NCI-H82 treated with DMSO at 0.1 percent for 48 hours (cell line): ENCODE data around the gene MYEOV.

Experiments used
- DNase-seq: peaks from one replicate; lab custom pipeline; 2025; ENCODE audit not compliant: unreplicated experiment; lab: John Stamatoyannopoulos, UW

MYEOV gene

DNA sequence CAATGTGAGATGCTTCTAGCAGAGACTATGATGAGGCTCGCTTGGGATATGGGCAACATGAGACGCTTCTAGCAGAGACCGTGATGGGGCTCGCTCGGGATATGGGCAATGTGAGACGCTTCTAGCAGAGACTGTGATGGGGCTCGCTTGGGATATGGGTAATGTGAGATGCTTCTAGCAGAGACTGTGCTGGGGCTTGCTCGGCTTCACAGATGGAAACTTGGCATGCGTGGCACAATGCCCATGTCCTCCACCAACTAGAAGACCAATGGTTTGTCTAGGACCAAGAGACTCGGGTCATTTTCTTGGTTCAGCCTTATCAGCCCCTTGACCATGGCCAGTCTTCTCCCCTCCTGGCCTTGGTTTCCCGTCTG, 7.1 kb downstream of the MYEOV start:
- DNase-seq: no peak

DNA sequence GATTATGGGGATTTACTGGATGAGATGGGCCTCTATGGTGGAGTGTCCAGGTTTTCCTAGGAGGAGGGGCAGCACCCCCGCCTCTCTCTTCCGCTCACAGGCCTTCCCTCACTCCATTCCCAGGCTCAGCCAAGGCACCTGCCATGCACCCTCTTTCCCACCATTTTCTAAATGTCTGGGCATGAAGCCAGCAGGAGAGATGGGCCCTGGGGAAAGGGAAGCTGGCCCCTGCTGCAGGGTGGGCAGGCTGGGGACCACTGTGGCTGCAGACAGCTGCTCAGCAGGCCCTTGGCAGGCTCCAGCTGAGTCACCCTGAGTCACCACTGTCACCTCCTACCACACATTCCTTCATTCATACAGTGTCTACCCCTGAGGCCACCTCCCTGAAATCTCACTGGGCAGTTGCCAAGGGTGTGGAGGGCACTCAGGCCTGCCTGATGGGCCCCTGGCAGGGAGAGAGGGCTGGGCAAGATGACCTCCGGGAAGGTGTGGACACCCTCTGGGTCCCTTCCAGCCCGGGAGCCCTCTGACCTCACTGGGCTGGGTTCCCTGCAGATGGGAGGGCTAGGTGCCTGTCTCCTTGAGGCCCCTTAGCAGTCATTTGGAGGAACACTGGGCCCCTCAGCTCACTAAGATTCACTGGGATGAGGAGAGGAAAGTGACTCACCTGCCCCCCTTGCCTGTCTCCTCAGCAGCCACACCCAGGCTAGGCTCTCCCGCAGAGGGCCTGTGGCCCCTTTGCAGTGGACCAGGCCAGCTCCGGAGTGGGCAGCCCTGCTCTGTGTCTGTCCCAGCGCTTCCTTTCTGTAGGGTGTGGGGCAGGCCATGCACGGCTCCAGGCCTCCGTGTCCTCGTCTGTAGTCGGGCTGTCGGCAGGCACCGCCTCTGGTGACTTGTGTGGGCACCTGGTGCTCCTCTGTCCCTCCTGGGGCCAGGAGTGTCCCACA, 7.8 kb downstream of the MYEOV start:
- no peak for DNase-seq

DNA sequence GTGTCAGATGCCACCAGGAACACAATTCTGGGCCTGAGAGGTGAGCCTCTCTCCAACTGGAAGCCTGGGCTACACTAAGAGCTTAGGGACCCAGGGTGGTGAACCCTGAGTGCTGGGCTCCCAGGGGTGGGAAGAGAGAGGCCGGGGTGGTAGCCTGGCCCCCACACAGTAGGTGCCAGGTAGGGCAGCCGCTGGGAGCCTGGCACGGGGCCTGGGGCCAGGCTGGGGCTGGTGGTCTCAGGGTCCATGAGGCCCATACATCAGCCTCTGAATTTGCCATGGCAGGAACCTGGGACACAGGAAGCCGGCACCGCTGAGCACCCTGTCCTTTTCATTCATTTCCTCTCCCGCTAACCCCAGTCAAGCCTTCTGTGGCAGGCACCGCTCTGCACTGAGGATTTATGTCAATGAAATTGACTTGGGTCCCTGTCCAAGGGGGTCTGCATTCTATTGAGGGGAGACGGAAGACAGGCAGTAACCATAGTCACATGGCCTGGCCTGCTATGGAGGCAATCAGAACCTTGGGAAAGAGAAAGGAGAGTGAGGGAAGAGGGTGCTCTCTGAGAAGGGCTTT, 8.6 kb downstream of the MYEOV start:
- no peak for DNase-seq

DNA sequence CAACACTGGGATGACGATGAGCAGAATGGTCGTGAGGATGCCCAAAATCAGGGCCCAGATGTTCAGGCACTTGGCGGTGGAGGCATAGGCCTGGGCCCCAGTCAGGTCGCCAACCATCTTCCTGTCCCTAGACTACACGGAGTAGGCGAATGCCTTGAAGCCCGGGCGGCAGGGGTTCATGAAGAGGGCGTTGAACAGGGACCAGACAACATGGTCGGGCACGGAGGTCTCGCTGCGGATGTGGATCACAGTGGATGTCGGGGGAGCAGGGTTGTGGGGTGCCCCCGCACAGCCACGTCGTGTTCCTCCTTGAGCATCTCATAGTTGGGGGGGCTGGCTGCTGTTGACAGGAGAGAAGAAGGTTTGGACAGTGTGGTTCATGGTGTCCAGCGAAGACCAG, 9.5 kb downstream of the MYEOV start:
- DNase-seq: no peak

DNA sequence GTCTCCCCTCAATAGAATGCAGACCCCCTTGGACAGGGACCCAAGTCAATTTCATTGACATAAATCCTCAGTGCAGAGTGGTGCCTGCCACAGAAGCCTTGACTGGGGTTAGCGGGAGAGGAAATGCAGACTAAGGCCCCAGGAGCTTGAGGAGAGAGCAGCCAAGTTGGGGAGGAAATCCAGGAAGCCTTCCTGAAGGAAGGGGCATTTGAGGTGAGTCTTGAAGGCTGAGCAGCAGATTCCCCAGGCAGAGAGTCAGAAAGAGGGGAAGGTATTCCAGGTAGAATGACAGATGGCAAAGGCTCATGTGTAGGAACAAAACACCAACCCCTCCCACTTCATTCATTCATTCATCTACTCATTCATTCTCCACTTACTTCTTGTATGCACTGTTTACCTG, 10.3 kb downstream of the MYEOV start:
- DNase-seq: no peak

DNA sequence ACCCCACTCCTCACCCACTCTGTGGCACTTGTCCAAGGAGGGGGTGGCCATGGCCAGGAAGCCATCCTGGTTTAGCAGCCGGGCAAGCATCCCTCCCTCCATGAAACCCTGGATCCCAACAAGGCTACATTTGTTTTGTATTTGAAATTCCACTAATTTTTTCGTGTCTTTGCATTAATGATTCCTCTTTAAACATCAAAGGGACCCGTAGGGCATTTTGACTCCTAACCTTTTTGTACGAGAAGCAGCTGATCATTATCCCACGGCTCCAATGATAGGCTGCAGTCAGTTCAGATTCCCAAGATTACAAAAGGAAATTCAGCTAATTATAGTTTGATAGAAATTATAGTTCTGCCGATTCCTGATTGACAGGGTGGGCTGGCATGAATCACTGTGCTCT, 10.7 kb downstream of the MYEOV start:
- no peak for DNase-seq

DNA sequence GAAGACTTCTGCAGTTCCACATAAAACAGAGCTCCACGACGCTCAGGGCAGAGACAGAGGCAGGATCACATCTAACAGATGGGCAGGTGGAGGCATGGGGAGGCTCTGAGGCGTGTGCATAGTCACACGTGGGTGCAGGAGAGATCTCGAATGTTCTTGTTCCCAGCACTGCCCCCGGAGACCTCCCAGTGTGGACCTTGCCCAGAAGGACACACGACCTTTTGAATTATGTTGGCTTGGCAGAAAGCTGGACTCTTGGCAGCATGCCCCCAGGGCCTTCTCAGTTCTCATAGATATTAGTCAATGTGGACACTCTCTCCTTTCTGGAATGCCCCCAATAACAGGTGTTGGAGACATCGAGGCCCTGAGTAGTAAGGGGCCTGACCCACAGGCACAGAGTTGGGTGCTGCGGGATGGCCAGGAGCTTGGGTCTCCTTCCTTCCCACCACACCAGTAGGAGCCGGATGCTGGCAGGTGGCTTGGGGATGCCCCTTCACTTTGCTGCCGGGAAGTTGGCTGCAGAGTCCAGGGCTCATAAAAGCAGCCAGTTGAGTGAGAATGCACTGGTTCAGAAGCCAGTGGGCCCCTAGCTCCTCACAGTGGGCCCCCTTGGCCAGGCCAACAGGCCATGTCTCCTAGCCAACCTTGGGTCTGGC, 12.1 kb downstream of the MYEOV start:
- no peak for DNase-seq

DNA sequence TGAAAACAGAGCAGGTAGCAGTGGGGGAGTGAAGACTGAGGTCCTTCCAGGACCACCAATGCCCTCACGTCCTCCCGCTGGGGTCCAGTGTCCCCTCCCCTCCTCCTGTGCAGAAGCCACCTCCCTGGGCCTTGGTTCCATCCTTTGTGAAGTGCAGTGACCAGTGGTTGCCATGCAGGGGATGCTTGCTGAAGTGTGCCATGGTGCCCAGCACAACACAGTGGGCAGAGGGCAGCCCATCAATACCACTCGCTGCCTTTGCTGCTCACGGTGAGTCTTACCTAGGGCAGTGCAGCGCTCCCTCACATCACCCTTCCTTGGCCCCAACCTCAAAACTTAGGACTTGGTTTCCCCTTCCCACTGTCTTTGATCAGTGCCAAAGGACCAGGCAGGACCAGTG, 12.9 kb downstream of the MYEOV start:
- no peak for DNase-seq

DNA sequence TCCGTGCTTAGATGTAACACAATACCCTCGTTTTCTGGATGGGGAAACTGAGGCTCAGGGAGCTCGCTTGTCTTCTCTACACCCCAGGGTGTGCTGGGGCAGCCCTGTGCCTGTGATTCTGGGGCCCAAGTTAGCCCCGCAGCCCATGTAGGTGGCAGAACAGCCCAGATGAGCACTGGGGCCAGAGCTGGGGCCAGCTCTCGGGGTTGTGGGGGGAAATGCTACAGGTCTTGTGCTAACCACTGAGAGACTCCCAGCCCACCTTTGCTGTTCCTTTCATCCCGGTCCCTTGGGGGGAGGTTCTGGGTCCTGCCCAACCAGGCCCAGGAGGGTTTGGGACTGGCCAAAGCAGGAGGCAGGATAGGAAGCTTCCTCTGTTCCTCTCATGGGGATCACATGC, 13.5 kb downstream of the MYEOV start:
- DNase-seq: no peak

DNA sequence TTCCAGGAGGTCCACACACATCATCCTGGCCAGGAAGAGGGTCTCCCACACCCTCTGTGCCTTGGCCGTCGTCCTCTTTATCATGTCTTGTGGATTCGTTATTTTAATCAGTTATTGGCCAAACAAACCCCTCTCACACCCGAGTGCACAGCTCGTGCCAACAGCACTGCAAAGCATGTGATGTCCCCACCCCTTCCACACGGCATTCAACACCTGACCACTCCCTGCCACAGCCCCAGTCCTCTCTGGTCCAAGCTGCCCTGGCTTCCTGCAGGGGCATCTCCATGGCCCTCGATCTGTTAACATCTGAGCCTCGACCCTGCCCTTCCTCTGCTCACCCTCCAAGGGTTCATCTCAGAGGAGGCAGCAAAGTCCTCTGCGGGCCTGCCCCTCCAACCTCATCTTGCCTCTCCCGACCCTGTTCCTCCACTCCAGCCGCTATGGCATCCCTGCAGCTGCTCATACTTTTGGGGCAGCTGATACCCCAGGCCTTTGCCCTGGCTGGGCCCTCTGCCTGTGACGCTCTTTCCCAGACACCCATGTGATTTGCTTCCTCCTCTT, 14.0 kb downstream of the MYEOV start:
- DNase-seq: no peak

DNA sequence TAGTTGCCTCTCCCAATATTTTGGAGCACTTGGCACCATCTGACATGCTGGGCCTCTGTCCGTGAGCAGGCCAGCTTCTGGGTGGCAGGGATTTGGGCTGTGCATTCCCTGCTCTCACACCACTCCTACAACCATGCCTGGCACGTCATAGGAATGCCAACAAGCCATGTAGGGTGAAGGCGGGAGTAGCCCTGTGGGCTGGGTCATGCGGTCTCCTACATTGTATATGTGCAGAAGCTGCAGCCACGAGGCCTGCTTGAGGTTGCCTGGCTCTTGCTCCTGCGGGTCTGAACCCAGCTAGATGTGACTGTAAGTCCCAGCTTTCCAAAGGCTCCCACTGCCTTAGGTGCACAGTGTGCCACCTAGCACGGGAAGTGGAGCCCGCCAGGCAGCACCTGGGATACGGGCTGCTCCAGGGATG, 14.5 kb downstream of the MYEOV start:
- DNase-seq: no peak

DNA sequence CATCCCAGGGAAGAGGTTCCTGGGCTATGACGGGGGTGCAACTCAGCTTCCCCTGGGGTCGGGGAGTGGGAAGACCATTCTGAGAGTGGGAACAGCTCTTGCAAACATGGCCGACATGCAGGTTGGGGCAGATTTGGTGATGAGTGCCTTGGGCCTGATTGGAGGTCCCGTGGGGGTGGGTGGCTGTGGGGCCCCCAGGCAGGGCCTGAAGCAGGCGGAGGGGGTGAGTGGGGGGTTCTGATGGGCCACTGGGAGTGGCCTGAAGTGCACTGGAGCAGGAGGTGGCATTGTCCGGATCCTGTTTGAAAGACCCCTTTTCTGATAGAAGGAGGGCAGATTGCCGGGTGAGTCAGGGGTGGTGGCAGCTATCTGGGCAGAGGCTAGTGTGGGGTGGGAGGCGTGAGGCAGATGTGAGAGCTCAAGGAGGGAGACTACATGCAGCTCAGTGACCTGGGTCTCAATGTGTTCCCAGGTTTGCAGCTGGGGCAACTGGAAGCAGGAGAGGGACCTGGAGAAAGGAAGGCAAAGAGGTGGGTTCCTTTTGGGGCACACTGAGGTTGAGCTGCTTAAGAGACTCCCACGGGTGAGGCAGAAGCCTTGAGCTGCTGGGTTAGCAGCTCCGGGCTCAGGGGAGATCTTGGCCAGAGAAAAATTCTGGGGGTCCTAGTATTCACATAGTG, 15.1 kb downstream of the MYEOV start:
- DNase-seq: no peak

DNA sequence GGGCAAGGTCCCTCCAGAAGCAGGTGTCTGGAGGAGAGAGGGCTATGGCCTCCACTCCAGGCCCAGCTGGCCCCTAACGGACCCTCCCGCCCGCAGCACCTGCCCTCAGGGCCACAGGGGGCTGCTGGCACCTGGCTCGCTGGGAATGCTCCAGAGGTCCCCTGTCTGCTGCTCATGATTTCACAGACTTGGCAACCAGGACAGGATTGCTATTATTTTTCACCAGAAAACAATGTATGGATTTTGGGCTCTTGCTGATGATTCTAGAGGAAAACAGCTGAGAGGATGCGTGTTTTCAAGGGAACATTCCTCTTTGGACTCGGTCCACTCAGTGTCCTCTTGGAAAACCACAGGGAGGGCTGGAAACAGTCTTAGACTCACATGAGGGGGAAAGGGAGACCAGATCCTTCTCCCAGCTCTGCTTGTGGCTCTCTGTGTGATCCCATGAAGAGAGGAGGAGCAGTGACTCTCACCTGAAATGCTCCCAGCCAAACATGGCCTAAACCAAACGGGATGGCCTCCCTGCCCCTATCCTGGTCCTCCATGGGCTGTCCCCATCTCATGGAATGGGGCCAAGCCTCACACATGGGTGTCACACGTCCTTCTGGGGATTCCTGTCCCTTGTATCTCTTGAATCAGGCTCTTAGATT, 15.8 kb downstream of the MYEOV start:
- no peak for DNase-seq

DNA sequence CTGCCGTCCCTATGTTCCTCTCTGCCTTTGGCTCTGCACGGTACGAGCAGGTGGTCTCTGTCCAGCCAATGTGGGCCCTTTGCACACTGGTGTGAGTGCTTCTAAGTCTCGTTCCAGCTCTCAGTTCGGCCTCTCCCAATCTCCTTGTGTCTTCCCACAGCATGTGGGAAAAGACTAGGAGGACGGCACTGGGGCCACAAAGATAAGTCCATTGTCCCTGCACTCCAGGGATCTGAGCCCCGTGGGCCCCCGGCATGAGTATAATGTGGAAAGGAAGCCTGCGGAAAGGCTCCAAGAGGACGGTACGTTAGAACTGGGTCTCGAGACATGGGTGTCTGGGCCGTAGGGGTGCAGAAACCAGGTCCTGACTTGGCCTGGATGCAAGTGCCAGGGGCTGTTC, 16.4 kb downstream of the MYEOV start:
- DNase-seq: no peak

DNA sequence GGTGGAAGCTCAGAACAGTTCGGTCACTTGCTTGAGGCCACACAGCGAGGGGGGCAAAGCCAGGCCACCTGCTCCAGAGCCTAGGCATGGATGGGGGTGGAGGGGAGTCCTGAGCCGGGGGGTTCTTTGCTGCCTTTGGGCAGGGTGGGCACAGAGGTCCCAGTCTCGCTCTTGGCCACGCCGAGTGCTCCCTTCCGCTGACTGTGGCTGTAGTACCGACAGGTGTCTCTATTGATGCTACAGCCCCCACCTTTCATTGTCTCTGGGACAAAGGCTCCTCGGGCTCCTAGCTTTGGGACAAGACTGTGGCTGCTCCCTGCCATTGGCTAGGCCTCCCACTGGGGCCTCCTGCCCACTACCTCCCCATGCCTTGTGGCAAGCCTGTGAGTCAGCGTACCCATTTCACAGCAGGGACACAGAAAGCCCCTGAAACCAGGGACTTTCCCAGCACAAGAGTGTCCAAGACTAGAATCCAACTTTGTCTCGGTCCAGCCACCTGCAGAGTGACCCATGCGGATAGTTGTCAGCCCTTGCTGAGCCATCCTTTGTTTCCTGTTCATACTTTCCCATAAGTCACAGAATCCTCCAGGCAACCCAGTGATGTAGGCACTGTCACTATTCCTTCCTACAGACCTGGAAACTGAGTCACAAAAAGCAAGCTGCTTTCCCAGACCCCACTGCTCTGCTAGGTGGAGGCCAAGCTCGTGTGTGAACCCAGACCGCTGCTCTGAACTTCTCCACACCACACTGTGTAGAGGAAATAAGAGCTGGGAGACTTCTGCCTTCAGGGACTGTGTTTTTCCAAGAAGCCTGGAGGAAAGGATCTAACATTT, 17.2 kb downstream of the MYEOV start:
- DNase-seq: no peak

DNA sequence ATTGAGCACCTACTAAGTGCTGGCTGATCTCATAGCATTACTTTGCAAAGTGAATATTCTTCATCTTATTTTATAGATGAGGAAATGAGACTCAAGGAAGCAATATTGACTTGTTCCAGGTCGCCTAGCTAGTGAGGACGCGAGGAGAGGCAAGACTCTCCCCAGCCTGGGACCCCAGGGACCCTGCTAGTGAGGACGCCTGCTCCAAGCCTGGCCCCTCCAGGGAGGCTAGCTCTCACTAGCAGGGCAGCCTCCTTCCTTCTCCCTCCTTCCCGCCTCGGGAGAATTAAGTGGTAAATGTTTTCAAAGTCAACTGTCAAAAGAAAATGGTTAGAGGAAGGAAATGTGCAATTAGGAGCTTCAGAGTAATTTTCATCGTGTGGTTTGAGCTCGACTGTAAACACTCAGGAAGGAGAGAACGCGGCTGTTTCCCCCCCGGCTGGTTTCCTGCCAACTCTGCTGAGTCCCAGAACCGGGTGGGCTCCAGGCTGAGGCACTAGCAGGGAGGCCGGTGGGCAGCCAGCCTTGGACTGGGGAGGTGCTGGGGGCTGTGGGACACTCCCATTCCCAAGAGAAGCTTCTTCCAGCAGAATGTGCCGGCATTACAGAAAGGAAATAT, 17.9 kb downstream of the MYEOV start:
- no peak for DNase-seq

DNA sequence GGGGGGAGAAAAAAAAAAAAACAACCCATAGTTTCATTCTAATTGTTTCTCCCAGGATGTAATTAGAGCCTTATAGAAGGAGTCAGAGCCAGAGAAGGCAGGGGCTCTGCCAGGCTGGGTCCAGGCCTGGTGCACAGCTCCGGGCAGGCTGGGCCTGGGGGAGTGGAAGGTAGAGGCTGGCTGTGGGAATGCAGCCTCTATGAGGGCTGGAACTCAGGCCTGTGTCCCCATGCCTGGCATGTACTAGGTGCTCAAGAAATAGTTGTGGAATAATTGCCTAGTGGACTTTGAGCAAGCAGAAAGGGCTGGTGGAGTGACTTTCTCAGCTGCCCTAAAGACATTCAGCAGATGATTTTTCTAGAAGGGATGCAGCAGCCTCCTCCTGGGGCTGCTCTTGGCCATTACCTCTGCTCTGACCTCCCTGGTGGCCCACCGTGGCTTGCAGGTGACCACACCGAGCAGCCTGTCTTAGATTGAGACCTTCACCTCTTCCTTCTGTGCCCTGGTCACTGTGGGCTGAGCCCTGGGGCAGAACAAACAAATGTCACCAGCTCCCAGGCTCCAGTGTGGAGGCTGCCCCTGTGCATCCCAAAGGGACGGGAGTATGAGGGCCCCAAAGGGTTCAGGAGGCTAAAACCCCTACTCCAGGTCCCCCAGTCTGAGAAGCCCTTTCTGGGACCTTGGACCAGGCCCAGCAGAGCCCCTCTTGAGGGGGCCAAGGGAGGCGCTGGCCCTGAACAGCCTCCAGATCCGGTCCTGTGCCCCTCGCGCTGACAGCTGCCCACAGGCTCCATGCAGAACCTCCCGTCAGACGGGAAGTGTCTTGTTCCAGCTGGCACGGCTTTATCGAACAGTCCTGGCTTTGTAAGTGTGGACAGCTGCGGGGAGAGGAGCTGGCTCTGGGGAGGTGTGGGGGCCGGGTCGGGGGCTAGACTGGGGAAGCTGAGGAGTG, 18.8 kb downstream of the MYEOV start:
- DNase-seq: no peak

DNA sequence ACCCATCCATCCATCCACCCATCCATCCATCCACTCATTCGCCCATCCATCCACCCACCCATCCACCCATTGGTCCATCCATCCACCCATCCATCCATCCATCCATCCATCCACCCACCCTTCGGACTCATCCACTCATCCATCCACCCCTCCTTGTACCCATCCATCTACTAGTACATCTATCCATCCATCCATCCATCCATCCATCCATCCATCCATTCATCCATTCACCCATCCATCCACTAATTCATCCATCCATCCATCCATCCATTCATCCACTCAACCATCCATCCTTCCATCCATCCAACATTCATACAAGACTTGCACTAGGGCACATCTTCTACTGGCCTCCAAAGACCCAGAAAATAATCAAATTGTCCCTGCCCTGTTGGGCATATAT, 20.0 kb downstream of the MYEOV start:
- no peak for DNase-seq
